Anterior cingulate cortex (tissue), 58 donors: Measurements from ENCODE around the gene EIF4E3.

ENCODE experiments used
- DNase-seq, 58 donors: peaks; one replicate each; lab custom pipeline; 2025; lab: John Stamatoyannopoulos, UW

Gene EIF4E3

DNA sequence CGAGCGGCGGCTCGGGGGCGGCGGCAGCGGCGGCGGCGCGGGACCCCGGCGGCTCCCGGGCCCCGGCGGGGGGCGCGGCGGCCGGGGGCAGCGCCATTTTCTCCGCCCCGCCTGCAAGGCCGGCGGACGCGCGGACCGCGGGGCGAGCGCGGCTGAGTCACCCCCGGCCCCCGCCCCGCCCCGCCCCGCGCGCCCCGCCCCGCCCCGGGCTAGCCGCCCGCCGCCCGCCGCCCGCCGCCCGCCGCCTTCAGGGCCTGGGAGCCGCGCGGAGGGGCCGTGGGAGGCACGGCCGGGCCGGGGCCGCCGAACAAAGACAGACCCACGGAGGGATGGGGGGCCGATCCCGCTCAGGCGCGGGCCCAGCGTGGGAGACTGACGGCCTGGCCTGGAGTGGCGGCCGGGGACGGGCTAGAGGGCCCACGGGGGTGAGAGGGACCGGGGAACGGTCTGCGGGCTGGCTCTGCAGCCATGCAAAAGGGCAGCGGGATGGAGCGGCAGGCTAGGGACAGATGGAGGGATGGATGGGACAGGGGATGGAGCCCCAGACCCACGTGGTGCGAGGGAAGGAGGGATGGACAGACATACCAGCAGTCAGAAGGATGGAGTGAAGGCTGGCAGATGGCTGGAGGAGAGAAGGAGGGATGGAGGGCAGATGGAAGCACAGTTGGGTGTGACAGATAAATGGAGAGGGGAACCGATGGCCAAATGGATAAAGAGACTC lies at the start of gene EIF4E3:
EIF4E3 (minus strand) TSS at position 132 of the 721 bp plus-strand sequence; CDS start at position 97, 35 bp downstream.
- peak in 26 of 58 donors; percentile 13 to 52 (median 26) for DNase-seq

GRCh38 chr3:71771884-71772283 lies 46.7 kb upstream of the EIF4E3 start:
- DNase-seq: no peak

- DNase-seq: no peak
Measured at GRCh38 chr3:71771126-71771525, 45.9 kb upstream of the EIF4E3 start.

DNA sequence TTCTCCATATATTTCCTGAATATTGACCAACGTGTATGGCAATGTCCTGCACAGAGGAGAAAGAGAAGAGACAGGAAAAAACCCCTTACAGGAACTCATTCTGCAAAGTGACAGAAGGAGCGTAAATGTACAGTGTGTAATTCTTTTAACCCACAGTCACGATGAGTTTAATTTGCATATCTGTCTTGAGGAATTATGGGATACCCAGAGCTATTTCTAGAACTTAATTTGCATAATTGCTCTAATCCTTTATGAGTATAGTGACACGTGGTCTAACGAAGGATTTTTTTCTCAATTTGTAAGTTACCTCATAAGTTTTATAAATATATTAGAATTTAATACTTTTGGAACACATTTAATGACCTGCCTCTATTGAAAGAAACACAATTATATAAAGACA lies 38.2 kb upstream of the EIF4E3 start:
- no peak for DNase-seq

GRCh38 chr3:71760140-71760539 lies 34.9 kb upstream of the EIF4E3 start:
- DNase-seq: no peak

DNA sequence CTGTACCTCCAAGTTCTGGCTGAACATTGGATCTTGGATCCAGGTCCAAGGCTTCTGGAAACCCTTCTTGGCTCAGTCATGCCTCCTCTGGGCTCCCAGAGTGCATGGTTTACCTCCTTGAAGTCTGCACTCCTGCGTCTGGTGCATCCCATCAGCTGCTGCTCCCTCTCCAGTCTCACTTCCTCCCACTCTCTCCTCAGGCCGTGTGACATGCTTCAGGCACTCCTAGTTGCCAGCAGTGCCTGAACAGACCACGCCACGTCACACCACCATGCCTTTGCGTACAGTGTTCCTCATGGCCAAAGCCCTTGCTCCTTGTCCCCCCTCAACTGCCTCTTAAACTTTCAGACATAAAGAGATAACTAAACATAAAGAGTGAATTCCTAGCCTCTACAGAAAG lies 34.2 kb upstream of the EIF4E3 start:
- no peak for DNase-seq

DNA sequence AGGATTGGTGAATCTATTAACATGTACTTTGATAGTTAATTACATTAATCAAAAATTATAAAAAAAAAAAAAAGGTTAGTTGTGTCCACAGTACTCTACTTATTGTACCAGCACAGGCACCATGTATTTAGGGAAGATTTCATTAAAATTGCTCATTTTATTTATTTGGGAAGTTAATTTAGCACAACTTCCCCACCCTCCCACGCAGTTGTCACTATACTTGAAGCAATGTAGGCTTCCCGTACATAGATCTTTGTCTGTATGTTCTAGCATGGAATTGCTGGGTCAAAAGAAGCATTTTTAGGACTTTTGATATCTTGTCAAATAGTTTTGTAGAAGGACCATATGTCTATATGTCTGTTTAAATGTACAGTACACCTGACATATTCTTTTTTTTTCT lies 32.9 kb upstream of the EIF4E3 start:
- no peak for DNase-seq

DNA sequence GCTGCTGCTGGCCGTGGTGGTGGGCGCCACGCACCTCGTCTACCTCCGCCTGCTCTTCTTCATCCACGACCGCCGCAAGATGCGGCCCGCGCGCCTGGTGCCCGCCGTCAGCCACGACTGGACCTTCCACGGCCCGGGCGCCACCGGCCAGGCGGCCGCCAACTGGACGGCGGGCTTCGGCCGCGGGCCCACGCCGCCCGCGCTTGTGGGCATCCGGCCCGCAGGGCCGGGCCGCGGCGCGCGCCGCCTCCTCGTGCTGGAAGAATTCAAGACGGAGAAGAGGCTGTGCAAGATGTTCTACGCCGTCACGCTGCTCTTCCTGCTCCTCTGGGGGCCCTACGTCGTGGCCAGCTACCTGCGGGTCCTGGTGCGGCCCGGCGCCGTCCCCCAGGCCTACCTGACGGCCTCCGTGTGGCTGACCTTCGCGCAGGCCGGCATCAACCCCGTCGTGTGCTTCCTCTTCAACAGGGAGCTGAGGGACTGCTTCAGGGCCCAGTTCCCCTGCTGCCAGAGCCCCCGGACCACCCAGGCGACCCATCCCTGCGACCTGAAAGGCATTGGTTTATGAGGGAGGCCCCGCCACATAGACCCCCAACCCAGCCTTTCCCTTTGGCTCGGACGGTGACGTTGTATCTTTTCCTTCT lies 29.5 kb upstream of the EIF4E3 start:
- DNase-seq: peak in 1 of 58 donors; percentile 5

- DNase-seq: peak in 7 of 58 donors; percentile 9 to 65 (median 35)
Measured at GRCh38 chr3:71753701-71754609, 28.8 kb upstream of the EIF4E3 start, which contains the start of gene GPR27. Gene GPR27, plus strand, starts transcription at chr3:71753855. Its CDS starts 195 bp downstream, at chr3:71754050.

DNA sequence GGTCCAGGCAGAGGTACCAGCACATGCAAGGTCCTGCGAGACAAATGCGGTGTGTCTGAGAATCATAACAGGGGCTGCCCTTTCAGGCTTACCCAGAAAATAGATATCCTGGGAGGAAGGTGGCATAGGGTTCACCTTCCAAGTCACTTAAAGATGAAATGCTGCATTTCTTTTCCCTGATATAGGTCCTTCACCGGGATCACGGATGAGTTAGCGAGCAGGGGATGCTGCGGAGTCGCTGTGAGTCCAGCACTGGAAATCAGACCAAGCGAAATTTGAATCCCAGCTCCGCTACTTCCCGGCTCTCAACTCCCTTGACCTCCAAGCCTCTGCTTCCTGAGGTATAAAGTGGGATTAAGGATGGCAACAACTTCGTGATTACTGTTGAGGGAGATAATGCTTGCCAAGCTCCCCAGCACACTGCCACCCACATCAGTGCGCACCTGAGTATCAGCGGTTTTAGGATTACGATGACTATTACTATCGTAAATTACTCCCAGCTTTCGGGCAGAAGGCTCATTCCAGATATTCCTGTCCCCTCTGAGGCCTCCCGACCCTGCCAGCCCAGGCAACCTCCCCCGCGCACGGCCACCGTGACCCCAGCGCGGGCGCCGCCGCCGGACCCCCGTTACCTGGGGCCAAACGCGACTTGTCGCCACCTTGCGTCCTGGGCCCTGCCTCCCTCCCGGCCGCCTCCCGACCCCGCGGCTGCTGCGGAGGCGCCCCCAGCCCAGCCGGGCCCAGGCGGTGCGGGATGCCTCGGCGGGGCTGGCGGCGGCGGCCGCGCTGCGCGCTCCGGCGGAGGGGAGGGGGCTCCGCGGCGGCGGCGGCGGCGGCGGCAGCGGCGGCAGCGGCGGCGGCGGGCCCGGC lies 27.9 kb upstream of the EIF4E3 start:
- peak in 4 of 58 donors; percentile 14 to 31 (median 25) for DNase-seq

GRCh38 chr3:71751602-71752001 lies 26.4 kb upstream of the EIF4E3 start:
- DNase-seq: no peak

DNA sequence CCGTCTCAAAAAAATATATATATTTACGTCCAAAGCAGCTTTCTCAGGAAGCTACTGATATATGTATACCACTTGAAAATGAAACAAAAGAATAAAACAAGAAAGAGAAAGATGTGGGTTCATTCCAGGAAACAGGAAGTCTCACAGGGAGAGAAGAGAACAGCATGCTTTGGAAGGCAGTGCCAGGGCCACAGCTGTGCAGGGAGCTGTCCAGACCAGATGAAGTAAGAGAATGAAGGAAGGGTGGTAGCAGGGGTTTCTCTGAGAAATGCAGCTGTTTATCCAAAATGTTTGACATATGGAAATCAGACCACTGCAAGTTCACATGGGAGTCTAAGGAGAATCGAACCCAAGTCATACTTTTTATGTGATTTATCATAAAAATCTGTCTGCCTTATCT lies 19.5 kb upstream of the EIF4E3 start:
- DNase-seq: no peak

GRCh38 chr3:71742621-71743020 lies 17.4 kb upstream of the EIF4E3 start:
- no peak for DNase-seq

GRCh38 chr3:71734881-71735280 lies 9.7 kb upstream of the EIF4E3 start:
- DNase-seq: peak in 1 of 58 donors; percentile 15

- DNase-seq: no peak
Measured at GRCh38 chr3:71733319-71733718, 8.1 kb upstream of the EIF4E3 start.

- DNase-seq: no peak
Measured at GRCh38 chr3:71732637-71733036, 7.4 kb upstream of the EIF4E3 start.

- DNase-seq: peak in 45 of 58 donors; percentile 8 to 80 (median 50)
Measured at GRCh38 chr3:71728632-71729342, 3.6 kb upstream of the EIF4E3 start.

GRCh38 chr3:71726146-71726545 lies 944 bp upstream of the EIF4E3 start:
- no peak for DNase-seq

GRCh38 chr3:71724584-71725270 lies 475 bp downstream of the EIF4E3 start:
- DNase-seq: peak in 15 of 58 donors; percentile 6 to 30 (median 14)
